IPS-11a (cell line): ENCODE results near the gene STARD13.
"Not testable (repeated sequence)": the region's sequence is repeated elsewhere in the genome, so short reads cannot be mapped to it uniquely, and the experiment has no call there.

Experiments
- H3K4me3 ChIP-seq: one replicate; pipeline ENCODE4 v1.5.1; 2013; ENCODE audit warnings: low read depth, low read length, control low read depth

The STARD13 gene

DNA sequence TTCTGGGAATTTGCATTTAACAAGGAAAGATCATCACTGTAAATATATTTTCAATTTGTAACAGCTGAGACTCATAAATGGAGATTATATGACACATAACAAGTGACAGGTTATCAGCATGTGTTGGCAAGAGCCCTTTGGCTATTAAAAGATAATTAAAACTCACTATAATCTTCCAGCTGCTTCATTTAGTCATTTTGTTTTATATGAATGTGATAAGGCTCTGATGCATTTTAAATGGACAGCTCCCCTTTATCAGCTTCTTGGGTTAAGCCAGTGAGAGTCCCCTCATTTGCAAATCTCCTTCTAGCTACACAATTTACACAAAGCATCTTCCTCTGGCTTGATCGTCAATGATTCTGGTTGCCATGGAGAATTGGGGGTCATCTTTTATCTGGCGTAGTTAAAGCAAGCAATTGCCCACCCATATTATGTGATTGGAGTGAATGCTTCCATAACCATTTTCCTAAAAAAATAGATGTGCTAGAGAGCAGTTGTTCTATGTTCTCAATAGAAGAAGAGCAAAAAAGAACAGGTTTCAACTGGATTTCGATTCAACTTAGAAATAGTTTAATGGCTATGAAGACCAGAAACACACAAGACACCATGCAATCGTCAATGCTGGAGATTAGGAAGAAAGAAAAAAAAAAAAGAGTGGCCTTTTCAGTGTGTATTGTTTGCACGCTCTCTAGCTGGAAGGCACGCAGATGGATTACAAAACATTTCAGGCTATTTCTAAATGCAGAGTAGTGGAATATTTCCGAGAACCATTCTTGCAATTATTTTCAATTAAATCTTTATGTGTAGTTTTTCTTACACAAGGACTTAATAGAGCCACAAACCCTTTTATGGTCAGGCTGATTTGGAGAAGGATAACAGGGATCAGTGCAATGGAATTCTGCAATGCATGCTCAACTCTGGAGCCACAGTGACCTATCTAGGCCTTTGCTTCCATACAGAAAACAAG lies 27.4 kb downstream of the STARD13 start:
- H3K4me3 ChIP-seq, result no peak overlapping the region

DNA sequence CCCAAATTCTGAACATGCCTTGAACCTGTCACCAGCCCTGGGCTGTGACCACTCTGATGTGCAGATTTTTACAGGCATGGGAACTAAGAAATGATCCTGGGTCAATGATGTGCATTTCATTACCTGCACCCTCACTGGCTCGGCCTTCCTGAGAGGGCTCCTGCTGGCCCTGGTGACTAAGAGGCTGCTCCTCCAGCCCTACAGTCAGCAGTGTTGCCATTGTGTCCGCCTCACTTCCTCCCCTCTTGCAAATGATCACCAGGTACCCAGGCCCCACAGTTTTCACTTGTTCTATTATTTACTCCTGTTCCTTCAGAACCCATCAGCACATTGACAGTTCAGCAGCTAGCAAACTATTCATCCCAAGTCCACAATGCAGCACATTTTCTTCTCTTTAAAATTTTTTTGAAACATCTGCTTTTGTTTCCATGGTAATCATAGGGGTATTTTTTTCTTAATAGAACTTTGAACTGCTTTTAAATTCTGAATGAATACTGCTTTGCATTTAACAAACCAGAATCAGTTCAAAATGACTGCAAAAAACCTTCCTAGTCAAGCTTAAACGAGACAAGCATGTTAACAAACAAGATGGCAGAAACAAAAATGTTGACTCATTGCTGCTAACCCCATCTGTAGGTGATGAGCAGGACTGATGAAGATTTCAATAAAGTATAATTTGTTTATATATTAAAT lies 29.3 kb downstream of the STARD13 start:
- no peak overlapping the region for H3K4me3 ChIP-seq

DNA sequence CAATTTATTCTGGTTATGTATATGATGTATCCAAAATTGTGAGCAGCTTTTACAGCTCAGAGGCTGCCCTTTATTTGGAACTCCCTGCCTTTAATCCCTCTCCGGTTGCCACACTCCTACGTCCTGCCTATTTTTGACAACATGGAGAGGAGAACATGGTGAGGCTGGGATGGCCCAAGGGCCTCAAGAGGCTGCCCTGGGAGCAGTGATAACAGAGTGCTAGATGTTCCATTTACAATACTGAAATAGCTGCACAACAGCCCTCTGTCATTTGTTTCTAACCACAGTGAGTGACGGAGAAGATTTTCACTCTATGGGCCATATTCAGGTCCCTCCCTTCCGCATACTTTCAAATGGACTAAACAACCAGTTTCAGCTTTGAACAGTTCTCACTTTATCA lies 33.4 kb downstream of the STARD13 start:
- no peak overlapping the region for H3K4me3 ChIP-seq

DNA sequence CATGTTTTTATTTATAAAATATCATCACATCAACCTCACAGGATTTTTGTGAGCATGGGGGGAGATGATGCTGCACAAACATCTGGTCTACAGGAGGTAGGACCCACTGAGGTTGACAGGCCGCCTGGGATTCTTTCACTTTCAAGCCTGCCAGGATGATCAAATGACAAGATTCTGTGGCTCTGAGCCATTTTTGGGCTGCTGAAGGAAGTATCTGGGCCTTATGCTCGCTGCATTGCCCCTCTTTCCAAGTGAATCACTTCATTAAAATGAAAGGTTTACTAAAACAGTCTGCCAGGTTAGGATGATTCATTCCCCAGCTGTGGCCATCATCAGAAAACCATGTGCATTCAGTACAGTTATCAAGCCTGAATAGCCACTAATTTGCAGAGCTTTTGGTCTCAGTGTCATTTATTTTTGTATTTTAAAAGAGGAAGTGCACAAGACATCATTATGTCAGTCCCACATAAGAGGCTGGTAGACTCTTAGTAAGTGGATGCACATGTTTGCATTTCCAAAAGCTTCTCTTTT lies 34.4 kb downstream of the STARD13 start:
- H3K4me3 ChIP-seq, result no peak overlapping the region

DNA sequence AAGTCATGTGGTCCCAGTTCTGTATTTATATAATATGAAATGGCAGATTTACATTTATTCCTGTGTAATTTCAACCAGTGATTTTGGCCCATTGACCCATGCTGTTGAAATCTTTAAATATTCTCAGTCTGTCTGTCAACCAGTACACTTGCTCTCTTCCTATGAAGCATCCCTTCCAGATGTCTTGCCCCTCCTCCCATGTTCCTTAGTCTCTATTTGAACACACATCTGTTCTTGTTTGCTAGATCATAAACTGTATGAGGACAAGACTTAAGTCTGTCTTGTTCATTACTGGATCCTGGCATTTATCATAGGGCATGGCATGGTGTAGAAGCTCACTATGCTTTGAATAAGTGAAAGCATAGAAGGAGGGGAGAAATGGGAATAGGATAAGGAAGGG lies 34.9 kb downstream of the STARD13 start:
- H3K4me3 ChIP-seq, result no peak overlapping the region

DNA sequence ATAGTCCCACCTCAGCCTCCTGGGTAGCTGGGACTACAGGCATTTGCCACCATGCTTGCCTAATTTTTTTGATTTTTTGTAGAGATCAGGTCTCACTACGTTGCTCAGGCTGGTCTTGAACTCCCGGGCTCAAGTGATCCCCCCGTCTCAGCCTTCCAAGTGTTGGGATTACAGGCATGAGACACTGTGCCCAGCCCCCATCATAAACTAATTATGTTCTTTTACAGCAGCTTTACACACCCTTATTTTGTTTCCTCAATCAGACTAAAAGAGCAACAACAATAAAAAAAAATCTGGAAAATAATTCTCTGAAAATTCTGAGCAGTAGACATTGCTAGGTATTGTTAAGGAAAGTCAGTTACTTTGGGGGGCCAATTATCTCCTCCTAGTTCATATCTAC lies 35.7 kb downstream of the STARD13 start:
- no peak overlapping the region for H3K4me3 ChIP-seq

DNA sequence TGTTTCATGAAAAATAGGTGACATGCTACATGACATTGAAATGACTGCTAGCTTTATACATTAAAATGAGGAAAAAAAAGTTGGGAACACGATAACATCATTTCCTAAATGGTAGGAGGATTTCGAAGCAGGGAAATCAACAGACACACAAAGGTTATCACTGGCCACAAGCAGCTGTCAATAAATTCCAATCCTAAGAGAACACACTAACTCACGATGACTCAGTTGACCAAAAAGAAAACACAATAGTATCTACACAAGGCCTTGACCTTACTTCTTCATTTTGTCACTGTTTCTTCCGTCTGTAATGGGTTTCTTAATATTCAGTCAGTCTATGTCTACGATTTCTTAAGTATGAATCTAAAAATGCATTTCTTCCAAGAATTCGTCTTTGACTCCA lies 36.5 kb downstream of the STARD13 start:
- H3K4me3 ChIP-seq, result no peak overlapping the region

DNA sequence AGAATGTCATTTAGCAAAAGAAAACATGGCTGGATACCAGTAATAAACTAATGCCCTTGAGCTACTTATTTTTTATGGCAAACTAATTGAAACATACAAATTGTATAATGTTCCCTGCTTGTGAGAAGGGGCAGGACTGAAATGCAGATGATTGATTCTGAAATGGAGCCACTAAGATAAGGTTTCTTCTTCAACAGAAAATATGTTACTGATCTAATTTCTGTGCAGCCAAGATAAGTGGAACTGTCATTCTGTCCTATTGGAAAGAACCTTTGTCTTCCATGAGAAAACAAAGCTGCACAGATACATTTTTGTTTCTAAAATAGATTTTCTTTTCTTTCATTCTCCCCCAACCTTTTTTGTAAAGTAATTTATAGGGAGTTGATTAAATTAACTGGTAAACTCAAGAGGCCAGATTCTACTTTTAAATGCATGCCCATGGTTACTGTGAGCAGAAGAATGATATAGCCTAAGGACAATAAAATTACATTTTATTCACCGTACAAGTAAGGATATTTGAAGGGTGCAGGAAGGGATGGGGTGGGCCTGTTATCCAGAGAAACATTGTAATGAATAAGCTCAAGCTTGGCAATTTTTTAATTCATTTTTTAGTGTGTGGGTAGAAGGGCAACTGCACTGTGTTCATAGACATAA lies 39.9 kb downstream of the STARD13 start:
- H3K4me3 ChIP-seq, result no peak overlapping the region

DNA sequence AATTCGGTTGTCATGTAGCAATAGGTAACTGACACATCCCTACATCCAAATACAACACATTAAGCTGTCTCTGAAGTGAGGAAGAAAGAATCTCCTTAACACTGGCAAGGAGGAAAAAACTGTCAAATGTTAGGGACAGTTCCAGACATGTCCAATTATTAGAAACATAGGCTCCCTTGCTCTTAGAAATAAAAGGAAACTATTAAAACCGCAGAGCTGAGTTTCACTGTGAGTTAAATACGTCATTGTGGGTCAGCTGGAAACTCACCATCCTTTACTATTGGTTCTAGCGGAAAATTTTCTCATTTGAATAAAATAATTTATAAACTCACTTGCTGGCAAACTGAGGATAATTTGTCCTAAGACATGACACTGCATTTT lies 40.7 kb downstream of the STARD13 start:
- H3K4me3 ChIP-seq, result no peak overlapping the region

DNA sequence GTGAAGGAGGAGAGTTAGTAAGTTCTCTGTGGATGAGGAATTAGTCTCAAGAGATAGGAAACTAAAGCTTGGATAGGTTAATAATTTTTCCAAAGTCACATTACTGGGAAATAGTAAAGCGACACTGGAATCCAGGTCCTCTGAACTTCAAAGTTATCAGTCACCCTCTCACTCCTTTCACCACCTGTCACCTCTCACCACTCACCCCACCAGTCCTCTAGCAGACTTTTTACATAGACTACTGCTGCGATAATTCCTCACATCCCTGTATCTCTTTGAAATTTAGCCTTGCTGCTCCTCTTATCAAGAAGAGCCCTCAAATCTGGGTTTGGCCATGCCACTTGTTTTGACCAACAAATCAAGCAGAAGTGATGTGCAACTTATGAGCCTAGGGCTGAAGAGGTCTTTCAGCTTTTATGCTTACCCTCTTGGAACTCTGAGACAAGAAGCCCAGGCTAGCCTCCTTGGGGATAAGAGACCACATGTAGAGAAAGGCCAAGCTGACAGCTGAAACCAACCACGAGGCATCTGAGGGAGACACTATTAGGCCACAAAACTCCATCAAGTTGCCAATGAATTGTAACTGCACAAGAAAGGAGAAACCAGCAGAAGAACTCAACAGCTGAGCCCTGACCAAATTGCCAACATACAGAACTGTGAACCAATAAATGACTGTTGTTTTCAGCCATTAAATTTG lies 41.2 kb downstream of the STARD13 start:
- H3K4me3 ChIP-seq, result no peak overlapping the region

DNA sequence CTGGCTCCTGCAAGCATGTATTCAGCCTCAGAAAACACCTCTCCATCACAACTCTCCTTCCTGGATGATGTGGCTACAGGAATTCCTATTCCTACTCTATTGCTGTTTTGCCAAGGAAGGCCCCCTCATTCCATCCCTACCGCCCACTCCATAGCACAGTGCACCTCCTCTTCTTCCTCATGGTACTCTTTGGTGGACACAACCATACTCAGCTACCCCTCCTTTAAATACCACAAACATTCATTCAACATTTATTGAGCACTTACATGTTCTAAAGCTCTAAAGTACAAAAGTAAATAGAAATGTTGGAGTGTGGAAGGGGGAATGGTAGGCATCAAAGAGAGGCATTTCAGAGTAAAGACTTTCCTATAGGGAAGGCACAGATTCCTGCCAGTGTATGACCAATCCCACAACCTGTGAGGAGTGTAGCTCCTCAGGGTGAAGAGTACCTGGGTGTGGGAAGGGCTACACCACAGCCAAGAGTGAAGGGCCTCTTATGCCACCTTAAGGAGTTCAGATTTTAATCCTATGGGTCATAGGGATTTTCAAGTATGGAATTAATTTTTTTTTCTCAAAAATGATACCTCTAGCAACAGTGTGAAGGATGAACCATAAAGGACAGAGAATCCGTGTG lies 42.5 kb downstream of the STARD13 start:
- H3K4me3 ChIP-seq, result no peak overlapping the region

DNA sequence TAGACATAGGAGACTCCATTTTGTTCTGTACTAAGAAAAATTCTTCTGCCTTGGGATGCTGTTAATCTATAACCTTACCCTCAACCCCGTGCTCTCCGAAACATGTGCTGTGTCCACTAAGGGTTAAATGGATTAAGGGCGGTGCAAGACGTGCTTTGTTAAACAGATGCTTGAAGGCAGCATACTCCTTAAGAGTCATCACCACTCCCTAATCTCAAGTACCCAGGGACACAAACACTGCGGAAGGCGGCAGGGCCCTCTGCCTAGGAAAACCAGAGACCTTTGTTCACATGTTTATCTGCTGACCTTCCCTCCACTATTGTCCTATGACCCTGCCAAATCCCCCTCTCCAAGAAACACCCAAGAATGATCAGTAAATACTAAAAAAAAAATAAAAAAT lies 43.2 kb downstream of the STARD13 start:
- H3K4me3 ChIP-seq, result not testable (repeated sequence)

DNA sequence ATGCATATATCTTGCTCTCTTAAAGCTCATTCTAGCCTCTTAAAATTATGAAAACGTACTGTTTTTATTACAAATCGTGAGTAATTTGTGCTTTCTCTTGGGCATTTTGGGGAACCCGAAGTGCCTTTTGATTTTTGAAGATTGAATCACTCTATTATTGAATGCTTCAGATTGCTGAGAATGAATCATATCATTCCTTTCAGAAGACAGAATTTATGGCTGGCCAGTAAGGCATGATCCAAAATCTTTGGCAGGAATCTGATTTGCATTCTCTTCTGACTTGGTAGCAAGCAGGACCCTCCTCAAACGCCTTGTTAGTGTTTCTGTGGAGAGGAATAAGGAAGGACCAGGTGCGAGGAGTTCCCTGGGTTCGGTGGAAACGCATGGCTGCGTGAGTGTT lies 49.5 kb downstream of the STARD13 start:
- no peak overlapping the region for H3K4me3 ChIP-seq

DNA sequence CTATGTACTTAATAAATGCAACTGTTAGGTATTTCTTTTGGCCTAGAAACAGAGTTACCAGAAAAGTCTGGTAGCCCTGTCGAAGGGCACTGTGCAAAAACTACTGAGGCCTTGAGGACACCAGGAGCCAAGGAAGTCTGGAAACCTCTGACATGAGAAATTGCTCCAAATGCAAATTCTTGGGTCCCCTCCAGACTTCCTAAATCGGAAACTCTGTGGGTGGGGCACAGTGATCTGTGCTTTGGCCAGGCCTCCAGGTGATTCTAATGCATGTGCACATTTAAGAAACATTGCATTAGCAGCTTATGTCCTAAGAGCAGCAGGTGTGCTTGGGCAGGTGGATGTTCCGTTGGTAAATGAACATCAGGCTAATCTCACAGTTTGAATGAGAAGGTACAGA lies 50.0 kb downstream of the STARD13 start:
- no peak overlapping the region for H3K4me3 ChIP-seq

DNA sequence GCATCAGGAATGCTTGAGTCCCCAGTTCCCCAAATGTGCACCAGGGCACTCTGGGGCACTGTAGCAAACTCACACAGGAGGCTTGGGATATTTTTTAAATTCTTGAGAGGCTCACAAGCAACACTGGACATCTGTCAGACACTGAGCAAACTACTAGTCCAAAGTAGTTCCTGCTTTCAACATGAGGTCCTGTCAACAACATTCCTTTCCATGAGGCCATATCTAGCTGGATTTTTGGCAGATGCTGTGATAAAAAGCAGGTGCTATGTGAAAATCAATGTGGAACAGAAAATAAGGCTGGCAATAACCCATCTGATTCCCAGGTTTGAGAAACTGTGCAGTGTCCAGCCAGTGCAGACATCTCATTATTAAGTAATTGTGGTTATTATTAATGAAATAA lies 50.5 kb downstream of the STARD13 start:
- no peak overlapping the region for H3K4me3 ChIP-seq

DNA sequence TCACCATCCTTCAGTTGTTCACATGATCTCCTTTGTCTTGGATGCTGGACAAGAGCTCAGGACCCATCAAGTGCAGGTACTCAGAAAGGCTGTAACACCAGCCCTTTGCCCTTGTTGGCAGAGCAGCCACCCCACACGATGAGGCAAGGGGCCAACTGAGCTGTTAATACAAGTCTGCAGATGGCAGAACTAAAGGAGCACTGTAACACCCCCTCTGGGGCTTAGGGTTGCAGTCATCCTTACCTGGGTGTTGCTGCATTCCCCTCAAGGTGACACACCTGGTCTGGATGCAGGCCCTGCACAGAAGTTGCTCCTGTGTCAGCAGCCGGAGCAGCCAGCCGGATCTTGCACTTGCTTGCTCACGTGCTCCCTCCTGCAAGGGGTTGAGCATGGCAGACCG lies 52.0 kb downstream of the STARD13 start:
- H3K4me3 ChIP-seq, result no peak overlapping the region

DNA sequence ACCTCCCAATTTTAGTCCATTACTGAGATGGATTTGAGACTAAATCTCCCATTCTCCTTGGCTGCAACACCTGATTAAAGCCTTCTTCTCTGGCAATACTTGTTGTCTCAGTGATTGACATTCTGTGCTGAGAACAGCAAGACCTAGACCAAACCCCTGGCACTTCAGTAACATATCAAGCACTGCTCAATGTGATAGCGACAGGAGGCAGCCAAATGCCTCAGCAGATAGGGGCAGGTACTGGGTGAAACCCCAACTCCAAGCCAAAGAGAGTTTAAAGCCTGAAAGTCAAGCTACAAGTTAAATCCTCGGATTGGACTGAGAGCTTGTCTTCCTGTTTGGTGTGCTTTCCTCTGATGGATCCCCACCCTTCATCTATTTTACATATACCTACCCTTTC lies 52.7 kb downstream of the STARD13 start:
- H3K4me3 ChIP-seq, result no peak overlapping the region

DNA sequence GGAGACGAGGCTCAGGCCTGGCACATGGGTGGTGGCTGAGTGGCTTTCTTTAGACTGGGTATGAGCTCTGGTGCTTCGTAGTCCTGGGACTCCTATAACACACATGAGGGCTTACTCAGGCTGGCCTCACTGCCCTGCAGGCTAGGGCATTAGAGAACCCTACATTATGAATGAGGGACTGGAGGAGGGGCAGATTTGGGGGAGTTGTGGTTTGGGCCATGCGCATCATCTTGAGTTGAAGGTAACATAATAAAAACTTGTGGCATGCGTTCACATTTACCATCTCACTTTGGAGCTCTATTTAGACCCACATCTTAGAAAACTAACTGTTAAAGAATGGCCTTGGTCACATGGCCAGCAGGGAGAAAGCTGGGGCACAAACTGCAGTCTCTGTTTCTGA lies 54.2 kb downstream of the STARD13 start:
- no peak overlapping the region for H3K4me3 ChIP-seq

DNA sequence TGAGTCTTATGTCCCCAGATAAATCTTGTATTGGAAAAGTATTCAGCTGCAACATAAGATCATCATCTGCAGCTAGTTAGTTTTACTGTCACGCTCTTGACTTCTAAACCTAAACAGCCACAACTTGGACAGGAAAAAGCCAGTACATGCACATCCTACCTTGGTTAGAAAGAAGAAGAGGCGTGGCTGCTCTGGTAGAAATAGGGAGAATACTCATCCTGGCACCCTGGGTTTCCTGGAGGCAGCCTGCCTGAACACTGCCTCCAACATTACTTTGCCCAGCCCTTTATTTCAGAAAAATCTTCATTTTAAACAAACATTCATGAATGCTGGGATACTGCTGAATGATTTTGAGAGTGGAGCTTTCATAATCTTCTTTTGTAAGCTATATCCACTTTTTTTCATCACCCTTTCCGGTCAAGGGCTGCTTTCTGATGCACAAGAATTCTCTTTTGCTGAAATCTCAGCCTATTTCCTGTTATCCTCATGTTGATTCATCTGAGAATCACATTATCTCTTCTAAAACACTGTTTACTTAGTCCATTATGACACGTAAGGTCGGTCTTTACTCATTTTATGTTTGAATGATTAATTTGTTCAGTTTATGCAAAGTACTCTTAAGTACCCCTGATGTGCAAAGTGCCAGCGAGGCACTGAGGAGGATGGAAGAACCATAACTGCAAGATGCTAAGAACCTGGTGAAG lies 55.2 kb downstream of the STARD13 start:
- no peak overlapping the region for H3K4me3 ChIP-seq
